B cell (primary cell): Measurements from ENCODE around the gene ESR1. TPM values are rescaled to one million over a fixed set of nuclear protein-coding genes. Genes with fewer than 3 reads are reported as not detected.

Source experiments
- ATAC-seq: fragments of 200-7000 bp; cut with Tn5 transposase; one replicate; pipeline ENCODE4 v1.10.0; 2021; ENCODE audit warnings: low read depth, mild to moderate bottlenecking, moderate number of reproducible peaks, moderate library complexity
- CTCF ChIA-PET: fragments of 350-600 bp; sonication (Branson Sonifier 250); formaldehyde crosslinking; loops from one replicate; lab custom pipeline; 2021; ENCODE audit warnings: antibody characterized with exemption, inconsistent platforms; lab: Charles Lee
- POLR2A ChIA-PET: fragments of 350-600 bp; sonication (Branson Sonifier 250); formaldehyde crosslinking; loops from one replicate; lab custom pipeline; 2021; ENCODE audit warnings: antibody characterized with exemption; lab: Charles Lee
- DNase-seq: peaks from one replicate; pipeline ENCODE4 v3.0.0; 2013
- H2AFZ ChIP-seq: 2 replicates; pipeline ENCODE4 v1.6.1; 2012; ENCODE audit warnings: mild to moderate bottlenecking, low read depth, low read length; ENCODE audit not compliant: insufficient read depth, poor library complexity, severe bottlenecking
- H3K27ac ChIP-seq, 2 donors: 1 replicate in 1 of 2; 2 replicates in 1 of 2; pipeline ENCODE4 v1.5.1; 2012 to 2013; ENCODE audit warnings: low read length in 2 of 2, mild to moderate bottlenecking in 2 of 2, moderate library complexity in 1 of 2
- H3K27me3 ChIP-seq, 4 experiments: fragments of 200-600 bp in 1 of 4; sonication (generic) in 1 of 4; replicated peaks in 1 of 4; 1 replicate in 2 of 4; 2 replicates in 2 of 4; pipeline versions ENCODE4 v1.6.1 to v1.7.0; 2013 to 2016; ENCODE audit warnings: low read length in 3 of 4, mild to moderate bottlenecking in 2 of 4, mixed read lengths in 1 of 4, moderate library complexity in 1 of 4; ENCODE audit not compliant: insufficient read depth in 4 of 4, control insufficient read depth in 3 of 4; ENCODE audit errors: control extremely low read depth in 1 of 4
- H3K36me3 ChIP-seq, 2 experiments: replicated peaks in 1 of 2; 1 replicate in 1 of 2; 2 replicates in 1 of 2; pipeline versions ENCODE4 v1.6.1 to v1.7.1; 2013; ENCODE audit warnings: low read length in 1 of 2; ENCODE audit not compliant: insufficient read depth in 2 of 2, control insufficient read depth in 1 of 2; ENCODE audit errors: control extremely low read depth in 1 of 2, extremely low read depth in 1 of 2
- H3K4me1 ChIP-seq, 2 donors: fragments of 200-600 bp in 1 of 2; sonication (generic) in 1 of 2; 1 replicate in 1 of 2; 2 replicates in 1 of 2; pipeline versions ENCODE4 v1.5.1 to v1.6.1; 2013 to 2017; ENCODE audit warnings: low read length in 2 of 2; ENCODE audit not compliant: control insufficient read depth in 2 of 2, insufficient read depth in 2 of 2
- H3K4me2 ChIP-seq: replicated peaks from 2 replicates; pipeline ENCODE3; 2012; ENCODE audit warnings: mild to moderate bottlenecking, low read depth, low read length; ENCODE audit not compliant: poor library complexity, severe bottlenecking
- H3K4me3 ChIP-seq, 5 experiments: fragments of 200-600 bp in 1 of 5; sonication (generic) in 1 of 5; 1 replicate in 3 of 5; 2 replicates in 2 of 5; pipeline versions ENCODE4 v1.5.1 to v1.7.0; 2011 to 2016; ENCODE audit warnings: low read length in 4 of 5, mild to moderate bottlenecking in 4 of 5, low read depth in 2 of 5, control low read depth in 1 of 5, moderate library complexity in 1 of 5; ENCODE audit not compliant: insufficient read depth in 1 of 5; ENCODE audit errors: control extremely low read depth in 1 of 5, extremely low read depth in 1 of 5
- H3K79me2 ChIP-seq: fragments of 200-600 bp; sonication (generic); one replicate; pipeline ENCODE4 v1.6.0; 2016; ENCODE audit warnings: low read length; ENCODE audit not compliant: control insufficient read depth, insufficient read depth
- H3K9ac ChIP-seq: fragments of 200-600 bp; sonication (generic); 2 replicates; pipeline ENCODE4 v1.6.1; 2017; ENCODE audit warnings: mild to moderate bottlenecking, low read length, moderate library complexity
- H3K9me3 ChIP-seq, 3 donors: one replicate each; pipeline versions ENCODE4 v1.6.1 to v1.7.1; 2013; ENCODE audit warnings: low read length in 2 of 3; ENCODE audit not compliant: control insufficient read depth in 2 of 3, insufficient read depth in 1 of 3; ENCODE audit errors: control extremely low read depth in 1 of 3
- H4K20me1 ChIP-seq: 2 replicates; pipeline ENCODE4 v1.6.0; 2012; ENCODE audit warnings: mild to moderate bottlenecking, low read length; ENCODE audit not compliant: insufficient read depth, control insufficient read depth, poor library complexity, severe bottlenecking
- H3K27ac Mint-ChIP-seq: one replicate; pipeline ENCODE4 v1.8.0; 2021; ENCODE audit warnings: mixed read lengths
- H3K27me3 Mint-ChIP-seq: one replicate; pipeline ENCODE4 v1.8.0; 2021; ENCODE audit warnings: mixed read lengths
- H3K4me1 Mint-ChIP-seq: one replicate; pipeline ENCODE4 v1.8.0; 2021; ENCODE audit warnings: mixed read lengths
- H3K4me3 Mint-ChIP-seq: one replicate; pipeline ENCODE4 v1.8.0; 2021; ENCODE audit warnings: mixed read lengths
- H3K9me3 Mint-ChIP-seq: one replicate; pipeline ENCODE4 v1.8.0; 2022; ENCODE audit warnings: mixed read lengths; ENCODE audit not compliant: insufficient read depth
- CTCF ChIP-seq: fragments of 200-600 bp; IDR thresholded peaks from one replicate; pipeline ENCODE4 v1.8.0; 2022; ENCODE audit warnings: antibody characterized with exemption, mild to moderate bottlenecking
- EZH2 ChIP-seq: IDR thresholded peaks from 2 replicates; pipeline ENCODE4 v1.6.1; 2012; ENCODE audit warnings: borderline replicate concordance, low read depth, mild to moderate bottlenecking, moderate library complexity, low read length; ENCODE audit not compliant: insufficient read depth, poor library complexity, severe bottlenecking
- WGBS: methylation state at CpG from one replicate; pipeline ENCODE4 v1.1.5; 2013; ENCODE audit warnings: missing lambda C conversion rate; ENCODE audit not compliant: insufficient coverage; 5-methylcytosine and 5-hydroxymethylcytosine counted together
- intact Hi-C: fragments of 100-400 bp; cut with micrococcal nuclease; formaldehyde crosslinking; loops from one replicate; pipeline ENCODE4 v1.10.0; 2022
- polyA plus RNA-seq: library from polyadenylated mRNA; depleted of rRNA; stranded (reverse); fragments of >200 nt; gene quantifications from 2 replicates; pipeline ENCODE4 v1.2.3, GENCODE V29; 2012
- total RNA-seq, 2 donors: library from RNA; stranded (reverse); fragments of 120-200 nt in 1 of 2; gene quantifications; 1 replicate in 1 of 2; 2 replicates in 1 of 2; pipeline versions ENCODE4 v1.2.3 to v1.2.4, GENCODE V29; 2013 to 2022

Gene ESR1
- total and polyA plus RNA-seq, 2 donors (not counting 1 experiment from before 2014, with no cell fraction given), result 0.46 to 5.9 TPM

DNA sequence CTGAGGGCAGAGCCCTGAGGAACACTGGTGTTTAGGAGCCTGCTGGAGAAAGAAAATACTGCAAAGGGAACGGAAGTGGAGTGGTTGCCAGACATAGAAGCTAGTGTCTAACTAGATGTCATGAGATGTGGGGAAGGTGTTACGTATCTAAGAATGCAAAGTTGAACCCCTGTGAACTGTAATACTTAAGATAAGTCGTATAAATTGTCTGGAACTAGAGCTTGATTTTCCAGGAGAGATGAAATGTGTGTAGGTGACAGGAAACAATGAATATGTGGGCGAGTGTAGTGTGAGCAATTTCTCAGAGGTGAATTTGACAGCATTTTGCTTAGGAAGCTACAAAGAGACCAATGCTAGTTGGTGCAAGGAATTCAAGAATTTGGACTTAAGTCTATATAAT, 27.9 kb downstream of the ESR1 start:
- Histone ChIP-seq H3K27ac (no peak overlapping the region), H3K79me2 (no peaks in the 10 kb centered on the region), H2AFZ (no peak overlapping the region), H3K27me3 (no peaks in the 10 kb centered on the region), H3K4me1 (no peaks in the 10 kb centered on the region), H3K36me3 (no peaks in the 10 kb centered on the region), H3K9ac (no peak overlapping the region), H4K20me1 (no peaks in the 10 kb centered on the region), H3K4me2 (no peak overlapping the region), H3K9me3 (no peaks in the 10 kb centered on the region), H3K4me3 (no peak overlapping the region)
- Mint-ChIP-seq H3K9me3 (peaks cover 4% of the 10 kb centered on the region), H3K4me3 (no peak overlapping the region), H3K27ac (no peak overlapping the region), H3K27me3 (no peaks in the 10 kb centered on the region), H3K4me1 (no peaks in the 10 kb centered on the region)
- ChIA-PET CTCF (no interaction called here), POLR2A (no interaction called here)
- intact Hi-C loops, result no loop called here
- DNase-seq (no peak), ATAC-seq (no peak)
- TF ChIP-seq CTCF (no peak), EZH2 (no peak)
- 75% methylated on average over 4 of the region's 4 CpGs for WGBS

GRCh38 chr6:151837223-151837622, 29.7 kb downstream of the ESR1 start:
- Mint-ChIP-seq H3K4me1 (no peaks in the 10 kb centered on the region), H3K27me3 (no peaks in the 10 kb centered on the region), H3K4me3 (no peak overlapping the region), H3K9me3 (peaks cover 4% of the 10 kb centered on the region), H3K27ac (no peak overlapping the region)
- H3K4me1 ChIP-seq, result no peaks in the 10 kb centered on the region
- DNase-seq (no peak), ATAC-seq (no peak)
- H3K9ac ChIP-seq, result no peak overlapping the region
- no peaks in the 10 kb centered on the region for H3K27me3 ChIP-seq
- WGBS, result 90% methylated on average over 2 of the region's 5 CpGs
- intact Hi-C loops, result no loop called here
- ChIA-PET POLR2A (no interaction called here), CTCF (no interaction called here)
- no peak overlapping the region for H3K4me3 ChIP-seq
- H4K20me1 ChIP-seq, result no peaks in the 10 kb centered on the region
- H3K36me3 ChIP-seq, result no peaks in the 10 kb centered on the region
- H3K4me2 ChIP-seq, result no peak overlapping the region
- no peak overlapping the region for H3K27ac ChIP-seq
- no peak overlapping the region for H2AFZ ChIP-seq
- H3K9me3 ChIP-seq, result no peaks in the 10 kb centered on the region
- H3K79me2 ChIP-seq, result no peaks in the 10 kb centered on the region
- TF ChIP-seq EZH2 (no peak), CTCF (no peak)
